ENCODE results near the gene GPAT2.
"Not testable (repeated sequence)": the region's sequence is repeated elsewhere in the genome, so short reads cannot be mapped to it uniquely, and the experiment has no call there.

Gene GPAT2

DNA sequence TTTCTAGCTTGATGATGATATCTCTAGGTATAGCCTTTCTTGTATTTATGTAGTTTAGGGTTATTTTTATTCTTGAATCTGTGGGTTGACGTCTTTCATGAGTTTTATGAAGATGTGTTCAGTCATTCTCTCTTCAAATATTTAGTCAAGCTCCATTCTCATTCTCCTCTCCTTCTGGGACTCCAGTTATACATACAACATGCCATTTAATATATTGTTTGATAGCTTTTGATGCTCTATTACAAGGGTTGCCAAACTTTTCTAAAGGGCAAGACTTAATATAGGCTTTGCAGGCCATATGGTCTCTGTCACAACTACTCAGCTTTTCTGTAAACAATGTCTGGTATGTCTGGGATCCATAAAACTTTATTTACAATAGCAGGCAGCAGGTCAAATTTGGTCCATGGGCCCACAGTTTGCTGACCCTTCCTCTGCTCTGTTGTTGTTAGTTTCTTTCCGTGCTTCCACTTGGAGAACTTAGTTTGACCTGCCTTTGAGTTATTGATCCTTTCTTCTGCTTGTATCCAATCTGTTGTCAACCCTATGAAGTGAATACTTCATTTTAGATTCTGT is 40.6 kb upstream of the GPAT2 start:
- TF ChIP-seq, protein P1, sequence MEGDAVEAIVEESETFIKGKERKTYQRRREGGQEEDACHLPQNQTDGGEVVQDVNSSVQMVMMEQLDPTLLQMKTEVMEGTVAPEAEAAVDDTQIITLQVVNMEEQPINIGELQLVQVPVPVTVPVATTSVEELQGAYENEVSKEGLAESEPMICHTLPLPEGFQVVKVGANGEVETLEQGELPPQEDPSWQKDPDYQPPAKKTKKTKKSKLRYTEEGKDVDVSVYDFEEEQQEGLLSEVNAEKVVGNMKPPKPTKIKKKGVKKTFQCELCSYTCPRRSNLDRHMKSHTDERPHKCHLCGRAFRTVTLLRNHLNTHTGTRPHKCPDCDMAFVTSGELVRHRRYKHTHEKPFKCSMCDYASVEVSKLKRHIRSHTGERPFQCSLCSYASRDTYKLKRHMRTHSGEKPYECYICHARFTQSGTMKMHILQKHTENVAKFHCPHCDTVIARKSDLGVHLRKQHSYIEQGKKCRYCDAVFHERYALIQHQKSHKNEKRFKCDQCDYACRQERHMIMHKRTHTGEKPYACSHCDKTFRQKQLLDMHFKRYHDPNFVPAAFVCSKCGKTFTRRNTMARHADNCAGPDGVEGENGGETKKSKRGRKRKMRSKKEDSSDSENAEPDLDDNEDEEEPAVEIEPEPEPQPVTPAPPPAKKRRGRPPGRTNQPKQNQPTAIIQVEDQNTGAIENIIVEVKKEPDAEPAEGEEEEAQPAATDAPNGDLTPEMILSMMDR (IDR thresholded peaks at IDR 0.05; ENCODE audit: poor library complexity, severe bottlenecking) = no peak
- no peaks in the 10 kb centered on the region for H3K4me1 ChIP-seq (ENCODE audit: insufficient read depth, poor library complexity, severe bottlenecking)
- DNase-seq (ENCODE audit: low spot score) (no peak), ATAC-seq (ENCODE audit: low read depth) (no peak)
- H3K27me3 ChIP-seq (ENCODE audit: insufficient read depth, poor library complexity, severe bottlenecking) = no peaks in the 10 kb centered on the region
- no peaks in the 10 kb centered on the region for H3K36me3 ChIP-seq (ENCODE audit: low read depth)
- no peak overlapping the region for H3K4me3 ChIP-seq (ENCODE audit: severe bottlenecking)
- no peaks in the 10 kb centered on the region for H3K9me3 ChIP-seq (ENCODE audit: severe bottlenecking)
- no peak overlapping the region for H3K27ac ChIP-seq (ENCODE audit: poor library complexity, severe bottlenecking)

DNA sequence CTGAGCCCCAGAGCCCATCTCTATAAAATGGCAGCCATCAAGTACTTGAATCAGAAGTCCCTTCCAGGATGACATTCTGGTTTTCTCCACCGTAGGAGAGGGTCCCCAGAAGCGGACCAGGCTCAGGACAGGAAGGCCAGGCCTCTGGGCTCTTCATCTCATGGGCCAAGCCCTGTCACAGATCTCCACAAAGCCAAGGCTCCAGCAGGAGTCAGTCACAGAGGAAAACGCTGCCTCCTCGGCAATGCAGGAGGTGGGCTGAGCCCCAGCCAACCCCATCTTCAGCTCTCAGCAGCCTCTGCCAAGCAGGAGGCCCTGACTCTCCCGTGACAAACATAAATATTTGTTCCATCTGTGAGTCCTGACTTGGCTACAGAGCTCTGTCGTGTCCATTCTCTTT is 39.4 kb upstream of the GPAT2 start:
- no peak for DNase-seq (ENCODE audit: low spot score)
- TF ChIP-seq, protein P1 (IDR thresholded peaks at IDR 0.05; ENCODE audit: poor library complexity, severe bottlenecking) = no peak
- Histone ChIP-seq H3K27ac (ENCODE audit: poor library complexity, severe bottlenecking) (no peak overlapping the region), H3K36me3 (ENCODE audit: low read depth) (no peaks in the 10 kb centered on the region), H3K27me3 (ENCODE audit: insufficient read depth, poor library complexity, severe bottlenecking) (no peaks in the 10 kb centered on the region), H3K9me3 (ENCODE audit: severe bottlenecking) (no peaks in the 10 kb centered on the region), H3K4me3 (ENCODE audit: severe bottlenecking) (no peak overlapping the region), H3K4me1 (ENCODE audit: insufficient read depth, poor library complexity, severe bottlenecking) (no peaks in the 10 kb centered on the region)
- no peak for ATAC-seq (ENCODE audit: low read depth)

DNA sequence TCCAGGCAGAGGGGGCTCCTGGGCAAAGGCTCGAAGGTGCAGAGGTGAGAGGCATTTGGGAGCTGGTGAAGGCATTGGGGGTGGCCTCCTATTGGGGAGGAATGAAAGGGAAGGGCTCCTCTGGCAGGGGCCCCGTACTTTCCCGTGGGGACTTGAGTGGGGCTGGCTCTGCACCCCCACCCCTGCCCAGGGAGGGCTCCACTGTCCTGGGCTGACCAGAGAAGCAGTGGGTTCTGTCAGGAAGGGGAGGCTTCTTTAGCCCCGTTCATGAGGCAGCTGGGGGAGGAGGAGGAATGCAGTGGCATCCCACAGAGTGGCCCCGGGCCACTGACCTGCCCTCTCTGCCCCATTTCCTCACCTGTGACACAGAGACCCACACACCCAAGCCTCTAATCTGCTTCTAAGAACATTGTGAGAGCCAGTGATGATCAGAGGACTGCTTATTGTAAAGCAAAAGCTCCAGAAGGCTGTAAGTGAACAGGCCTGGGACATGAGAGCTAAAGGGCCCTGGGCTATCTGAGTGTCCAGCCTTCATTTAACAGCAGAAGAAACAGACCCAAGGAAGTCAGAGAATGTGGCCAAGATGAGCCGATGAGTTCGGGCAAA is 38.6 kb upstream of the GPAT2 start:
- H3K36me3 ChIP-seq (ENCODE audit: low read depth) = no peaks in the 10 kb centered on the region
- TF ChIP-seq, protein P1 (IDR thresholded peaks at IDR 0.05; ENCODE audit: poor library complexity, severe bottlenecking) = no peak
- H3K9me3 ChIP-seq (ENCODE audit: severe bottlenecking) = no peaks in the 10 kb centered on the region
- H3K27me3 ChIP-seq (ENCODE audit: insufficient read depth, poor library complexity, severe bottlenecking) = no peaks in the 10 kb centered on the region
- H3K27ac ChIP-seq (ENCODE audit: poor library complexity, severe bottlenecking) = no peak overlapping the region
- ATAC-seq (ENCODE audit: low read depth) = no peak
- no peak overlapping the region for H3K4me3 ChIP-seq (ENCODE audit: severe bottlenecking)
- peaks cover 3% of the 10 kb centered on the region for H3K4me1 ChIP-seq (ENCODE audit: insufficient read depth, poor library complexity, severe bottlenecking)
- DNase-seq (ENCODE audit: low spot score) = no peak

DNA sequence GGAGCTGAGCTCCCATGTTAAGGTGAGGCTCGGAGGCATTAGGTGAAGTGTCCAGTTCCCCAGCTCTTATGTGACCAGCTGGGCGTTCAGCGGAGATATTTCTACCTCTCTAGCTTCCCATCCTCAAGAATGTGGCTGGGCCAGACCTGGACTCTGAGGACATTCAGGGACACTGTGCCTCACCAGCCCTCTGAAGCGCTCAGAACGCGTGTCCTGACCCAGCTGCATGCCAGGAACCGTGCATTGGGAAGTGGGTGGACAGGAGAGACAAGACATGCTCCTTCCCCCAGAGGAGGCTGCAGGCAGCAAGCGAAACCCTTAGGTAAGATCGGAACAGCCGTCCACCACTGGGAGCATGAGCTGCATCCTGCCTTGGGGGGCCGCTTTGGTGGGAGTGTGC is 38.0 kb upstream of the GPAT2 start:
- H3K27me3 ChIP-seq (ENCODE audit: insufficient read depth, poor library complexity, severe bottlenecking) = no peaks in the 10 kb centered on the region
- H3K36me3 ChIP-seq (ENCODE audit: low read depth) = no peaks in the 10 kb centered on the region
- H3K9me3 ChIP-seq (ENCODE audit: severe bottlenecking) = no peaks in the 10 kb centered on the region
- no peak overlapping the region for H3K27ac ChIP-seq (ENCODE audit: poor library complexity, severe bottlenecking)
- no peak for DNase-seq (ENCODE audit: low spot score)
- peaks cover 6% of the 10 kb centered on the region for H3K4me1 ChIP-seq (ENCODE audit: insufficient read depth, poor library complexity, severe bottlenecking)
- ATAC-seq (ENCODE audit: low read depth) = no peak
- TF ChIP-seq, protein P1 (IDR thresholded peaks at IDR 0.05; ENCODE audit: poor library complexity, severe bottlenecking) = no peak
- no peak overlapping the region for H3K4me3 ChIP-seq (ENCODE audit: severe bottlenecking)

DNA sequence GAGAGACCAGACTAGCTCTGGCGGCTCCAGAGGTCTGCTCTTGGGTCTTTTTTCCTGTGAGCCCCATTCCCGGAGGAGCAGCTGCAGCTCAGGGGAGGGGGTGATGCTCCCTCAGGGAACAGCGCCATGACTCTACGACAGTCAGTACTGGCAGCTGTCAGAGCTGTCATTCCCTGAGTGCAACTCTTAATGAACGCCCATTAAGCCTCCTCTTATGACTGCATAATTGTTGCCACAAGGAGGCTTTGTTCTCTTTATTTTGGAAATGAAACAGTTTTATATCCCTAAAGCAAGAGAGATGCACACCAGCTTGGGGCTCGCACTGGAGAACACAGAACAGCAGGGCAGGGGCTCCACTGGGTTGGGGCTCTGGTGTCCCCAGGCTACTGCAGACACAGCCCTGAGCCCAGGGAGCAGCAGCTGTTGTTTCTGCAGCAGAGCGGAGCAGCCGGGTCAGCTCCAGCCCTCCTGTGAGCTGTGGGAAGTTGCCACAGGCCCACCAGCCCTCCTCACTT is 37.3 kb upstream of the GPAT2 start:
- H3K9me3 ChIP-seq (ENCODE audit: severe bottlenecking); H3K4me1 ChIP-seq (ENCODE audit: insufficient read depth, poor library complexity, severe bottlenecking); ATAC-seq (ENCODE audit: low read depth); H3K27ac ChIP-seq (ENCODE audit: poor library complexity, severe bottlenecking); H3K4me3 ChIP-seq (ENCODE audit: severe bottlenecking); H3K36me3 ChIP-seq (ENCODE audit: low read depth); DNase-seq (ENCODE audit: low spot score); H3K27me3 ChIP-seq (ENCODE audit: insufficient read depth, poor library complexity, severe bottlenecking): not testable (repeated sequence)

DNA sequence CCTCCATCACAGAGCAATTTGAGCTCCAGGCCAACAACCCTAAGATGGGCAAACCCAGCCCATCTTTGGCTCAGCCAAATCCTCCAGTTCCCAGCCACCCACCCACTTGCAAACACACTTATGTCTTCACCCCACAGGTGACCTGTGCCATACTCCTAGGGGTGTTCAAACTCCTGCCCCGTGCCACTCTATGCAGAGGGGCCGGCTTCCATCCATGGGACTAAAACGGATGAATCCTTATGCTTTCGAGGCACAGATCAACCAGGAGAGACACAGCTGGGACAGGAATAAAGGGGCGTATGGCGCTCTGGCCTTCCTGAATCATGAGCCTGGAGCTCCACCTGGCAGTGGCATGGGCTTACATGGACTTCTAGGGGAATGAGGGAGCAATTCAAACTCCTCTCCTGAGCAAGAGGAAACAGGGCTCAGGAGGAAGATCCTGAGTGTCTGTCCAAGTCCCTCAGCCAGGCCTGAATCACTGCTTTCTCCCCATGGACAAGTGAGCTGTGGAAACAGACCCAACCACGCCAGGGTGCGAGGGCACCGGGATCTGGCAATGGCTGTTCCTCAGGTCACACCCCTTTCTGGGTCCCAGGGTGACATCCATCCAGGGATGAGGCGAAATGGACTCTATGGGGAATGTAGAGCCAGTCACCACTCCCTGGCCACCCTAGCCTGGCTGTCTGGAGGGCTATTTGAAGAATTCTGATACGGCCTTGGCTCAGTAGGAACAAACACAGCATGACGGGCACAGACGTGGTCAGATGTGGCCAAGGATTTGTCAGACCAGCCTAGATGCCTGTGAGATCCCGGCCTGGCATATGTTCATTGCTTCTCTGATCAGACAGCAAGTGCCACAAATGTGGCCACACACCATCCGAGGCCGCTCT is 36.6 kb upstream of the GPAT2 start:
- H3K4me3 ChIP-seq (ENCODE audit: severe bottlenecking); H3K9me3 ChIP-seq (ENCODE audit: severe bottlenecking); H3K27ac ChIP-seq (ENCODE audit: poor library complexity, severe bottlenecking); H3K27me3 ChIP-seq (ENCODE audit: insufficient read depth, poor library complexity, severe bottlenecking); ATAC-seq (ENCODE audit: low read depth); H3K4me1 ChIP-seq (ENCODE audit: insufficient read depth, poor library complexity, severe bottlenecking); DNase-seq (ENCODE audit: low spot score); H3K36me3 ChIP-seq (ENCODE audit: low read depth): not testable (repeated sequence)

DNA sequence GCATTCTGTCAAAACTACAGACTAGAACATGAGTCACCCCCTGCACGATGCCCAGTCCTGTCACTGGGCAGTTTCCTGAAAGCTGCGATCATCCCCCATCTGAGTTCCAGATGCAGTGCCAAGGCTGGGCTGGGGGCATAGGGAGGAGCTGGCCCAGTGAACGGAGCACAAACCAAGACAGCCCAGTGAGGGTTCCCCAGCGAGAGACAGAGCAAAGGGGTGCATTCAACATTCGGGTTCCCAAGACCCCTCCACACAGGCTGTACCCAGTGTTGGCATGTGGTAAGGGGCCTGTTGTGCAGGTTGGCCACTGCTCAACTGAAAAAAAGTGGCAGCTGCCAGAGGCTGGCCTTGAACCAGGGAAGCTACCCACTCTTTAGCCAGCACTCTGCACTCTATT is 35.6 kb upstream of the GPAT2 start:
- ATAC-seq (ENCODE audit: low read depth); H3K4me1 ChIP-seq (ENCODE audit: insufficient read depth, poor library complexity, severe bottlenecking); H3K27me3 ChIP-seq (ENCODE audit: insufficient read depth, poor library complexity, severe bottlenecking); H3K4me3 ChIP-seq (ENCODE audit: severe bottlenecking); H3K36me3 ChIP-seq (ENCODE audit: low read depth); DNase-seq (ENCODE audit: low spot score); H3K27ac ChIP-seq (ENCODE audit: poor library complexity, severe bottlenecking); H3K9me3 ChIP-seq (ENCODE audit: severe bottlenecking): not testable (repeated sequence)
